GM19455 (cell line): ENCODE data around the gene GPR17.

ENCODE experiments used
- ATAC-seq: cut with Tn5 transposase; IDR thresholded peaks from one replicate; pipeline ENCODE4 v1.9.1; 2021; ENCODE audit not compliant: unreplicated experiment

GPR17 gene

DNA sequence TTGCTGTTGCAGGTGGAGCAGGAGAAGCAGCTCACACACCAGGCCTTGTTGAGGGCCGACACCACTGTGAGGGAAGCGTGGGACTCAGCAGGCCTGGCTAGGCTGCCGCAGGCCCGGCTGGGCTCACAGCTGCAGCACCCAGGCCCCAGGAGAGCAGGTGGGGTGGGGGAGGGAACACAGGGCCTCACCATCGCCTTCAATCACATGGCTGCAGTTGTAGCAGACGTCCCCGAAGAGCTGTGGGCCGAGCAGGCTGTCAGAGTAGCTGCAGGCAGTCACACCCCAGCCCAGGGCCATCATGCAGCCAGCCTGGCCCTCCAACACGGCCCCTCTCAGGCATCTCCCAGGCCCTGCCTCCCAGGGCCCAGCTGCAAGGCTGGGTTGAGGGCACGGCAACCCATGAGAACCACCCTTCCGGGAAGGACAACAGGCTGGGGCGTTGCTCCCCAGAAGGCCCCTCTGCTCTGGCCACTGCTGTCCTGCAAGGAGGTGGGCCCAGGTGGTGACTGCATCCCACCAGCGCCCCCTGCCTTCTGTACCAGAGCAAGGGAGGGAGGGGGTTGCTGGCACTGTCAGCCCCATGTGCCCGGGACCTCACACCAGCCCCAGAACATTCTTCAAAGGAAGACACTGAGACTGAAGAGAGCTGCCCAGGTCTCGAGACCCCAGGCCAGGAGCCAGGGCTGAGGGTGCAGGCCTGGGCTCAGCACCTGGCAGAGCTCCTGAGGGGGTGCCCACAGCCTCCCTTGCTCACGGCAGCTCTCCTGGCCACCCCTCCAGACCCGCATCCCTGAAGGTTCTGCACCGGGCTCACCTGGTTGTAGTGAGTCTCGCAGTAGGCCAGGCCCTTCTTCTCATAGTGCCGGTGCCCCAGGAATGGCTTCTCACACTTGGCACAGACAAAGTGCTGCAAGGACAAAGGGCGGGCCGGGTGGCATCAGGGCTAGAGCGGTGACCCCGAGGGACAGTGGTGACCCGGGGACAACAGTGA, 5.6 kb upstream of the GPR17 start:
- ATAC-seq: no peak

DNA sequence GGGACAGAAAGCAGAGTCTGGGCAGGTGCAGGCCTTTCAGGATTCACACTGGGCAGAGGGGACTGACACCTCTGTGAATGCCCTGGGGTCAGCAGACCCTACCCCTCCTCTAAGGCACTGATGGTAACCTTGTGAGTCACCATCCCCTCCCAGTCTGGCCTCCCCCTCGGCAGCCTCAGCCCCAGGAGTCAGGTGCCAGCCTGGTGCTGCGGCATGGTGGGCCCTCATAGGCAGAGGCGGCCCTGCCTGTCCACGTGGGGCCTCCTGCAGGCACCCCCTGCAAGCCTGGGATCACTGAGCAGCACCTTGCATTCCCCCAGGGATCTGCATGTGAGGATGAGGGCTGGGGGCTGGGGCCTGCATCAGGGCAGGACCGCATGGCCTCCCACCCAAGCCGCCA, 4.8 kb upstream of the GPR17 start:
- ATAC-seq: no peak

DNA sequence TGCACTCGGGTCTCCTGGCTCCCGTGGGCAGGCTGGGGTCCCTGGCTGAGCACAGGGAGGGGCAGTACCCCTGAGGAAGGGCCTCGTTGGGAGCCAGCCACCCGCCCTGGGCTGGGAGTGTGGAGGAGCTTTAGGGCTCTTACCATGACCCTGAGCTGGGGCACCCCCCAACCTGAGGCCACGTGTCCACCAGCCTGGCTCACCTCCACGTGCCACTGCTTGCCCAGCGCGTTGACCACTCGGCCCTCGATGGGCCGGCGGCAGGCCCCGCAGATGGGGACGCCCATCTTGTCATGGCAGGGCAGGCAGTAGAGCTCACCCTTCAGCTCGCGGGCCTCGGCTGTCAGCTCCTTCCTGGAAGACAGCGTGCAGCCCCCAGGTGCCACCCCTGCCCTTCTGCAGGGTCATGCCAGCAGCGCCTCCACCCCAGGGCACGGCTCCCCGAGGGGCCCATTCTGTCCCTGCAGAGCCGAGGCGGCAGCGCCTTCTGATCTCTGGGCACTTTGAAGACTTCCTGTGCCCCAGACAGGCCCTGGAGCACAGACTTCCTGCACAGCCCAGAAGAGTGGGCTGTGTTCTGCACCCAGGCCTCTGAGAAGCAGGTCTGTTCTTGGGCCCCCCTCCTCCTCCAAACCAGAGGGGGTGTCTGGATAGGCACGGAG, 4.0 kb upstream of the GPR17 start:
- no peak for ATAC-seq

GRCh38 chr2:127642706-127643438, 3.1 kb upstream of the GPR17 start:
- ATAC-seq: no peak

DNA sequence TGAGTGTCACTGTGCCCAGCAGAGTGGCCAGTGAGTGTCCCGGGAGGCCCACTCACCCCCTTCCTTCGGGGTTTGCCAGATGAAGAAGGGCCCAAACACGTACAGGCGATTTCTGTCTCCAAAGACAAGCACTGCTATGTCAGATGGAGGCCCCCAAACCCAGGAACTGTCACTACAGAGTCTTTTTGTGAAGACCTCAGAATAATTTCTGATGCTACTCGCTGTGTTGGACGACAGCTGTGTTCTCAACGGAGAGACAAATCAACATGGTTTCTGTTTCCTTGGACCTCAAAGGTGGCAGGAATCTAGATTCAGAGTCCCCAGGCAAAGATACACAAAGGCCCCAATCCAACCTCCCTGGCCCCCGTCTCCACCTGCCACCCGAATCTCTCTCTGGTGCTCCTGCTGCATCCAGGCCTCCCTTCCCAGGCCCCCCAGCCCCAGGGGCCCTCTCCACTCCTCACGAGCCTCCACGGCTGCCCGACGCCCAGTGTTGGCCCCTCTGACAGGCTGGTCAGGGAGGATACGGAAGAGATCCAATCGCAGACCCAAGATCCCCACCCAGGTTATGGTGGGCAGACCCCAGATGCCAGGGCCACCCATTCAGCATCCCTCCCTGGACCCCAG, 2.4 kb upstream of the GPR17 start:
- no peak for ATAC-seq

DNA sequence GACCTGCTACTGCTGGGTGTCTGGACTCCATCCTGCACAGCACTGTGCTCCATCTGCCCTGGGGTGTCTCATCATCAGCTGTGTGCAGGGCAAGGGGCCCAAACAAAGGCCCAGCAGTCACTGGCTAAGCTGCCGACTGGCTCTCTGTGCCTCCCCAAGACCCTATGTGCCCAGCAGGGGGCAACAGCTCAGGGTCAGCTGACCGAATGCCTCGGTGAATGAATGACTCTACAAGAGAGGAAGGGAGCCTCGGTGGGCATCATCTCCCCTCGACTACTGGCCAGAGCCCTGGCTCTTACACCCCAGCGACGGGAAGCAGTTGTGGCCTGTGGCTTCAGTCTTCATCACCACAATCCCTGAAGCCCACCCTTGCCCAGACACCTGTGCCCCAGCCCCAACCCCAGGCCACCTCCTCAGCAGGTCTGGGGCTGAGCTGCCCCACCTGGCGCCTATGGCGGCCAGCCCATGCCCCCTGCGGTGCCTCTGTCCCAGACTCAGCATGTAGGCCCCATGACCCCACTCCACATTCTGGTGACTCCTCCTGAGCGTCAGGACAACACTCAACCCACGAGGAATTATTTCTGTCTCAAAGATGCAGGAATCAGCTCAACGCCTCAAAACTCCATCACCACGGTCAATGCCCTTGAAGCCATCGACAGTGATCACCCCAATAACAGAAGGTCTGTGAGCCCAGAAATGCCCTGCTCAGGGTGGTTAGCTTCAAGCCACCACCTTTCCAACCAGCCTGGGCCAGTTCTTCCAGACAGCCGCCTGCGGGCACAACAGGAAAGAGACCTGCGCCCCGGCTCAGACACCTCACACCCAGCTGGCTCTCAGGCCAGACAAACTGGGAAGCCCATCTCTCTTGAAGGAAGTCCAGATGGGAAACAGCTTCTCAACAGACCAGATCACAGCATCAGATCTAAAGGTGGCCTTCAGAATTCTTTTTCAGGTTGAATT, 1.6 kb upstream of the GPR17 start:
- ATAC-seq: no peak

GRCh38 chr2:127645026-127645394, 943 bp upstream of the GPR17 start:
- no peak for ATAC-seq

DNA sequence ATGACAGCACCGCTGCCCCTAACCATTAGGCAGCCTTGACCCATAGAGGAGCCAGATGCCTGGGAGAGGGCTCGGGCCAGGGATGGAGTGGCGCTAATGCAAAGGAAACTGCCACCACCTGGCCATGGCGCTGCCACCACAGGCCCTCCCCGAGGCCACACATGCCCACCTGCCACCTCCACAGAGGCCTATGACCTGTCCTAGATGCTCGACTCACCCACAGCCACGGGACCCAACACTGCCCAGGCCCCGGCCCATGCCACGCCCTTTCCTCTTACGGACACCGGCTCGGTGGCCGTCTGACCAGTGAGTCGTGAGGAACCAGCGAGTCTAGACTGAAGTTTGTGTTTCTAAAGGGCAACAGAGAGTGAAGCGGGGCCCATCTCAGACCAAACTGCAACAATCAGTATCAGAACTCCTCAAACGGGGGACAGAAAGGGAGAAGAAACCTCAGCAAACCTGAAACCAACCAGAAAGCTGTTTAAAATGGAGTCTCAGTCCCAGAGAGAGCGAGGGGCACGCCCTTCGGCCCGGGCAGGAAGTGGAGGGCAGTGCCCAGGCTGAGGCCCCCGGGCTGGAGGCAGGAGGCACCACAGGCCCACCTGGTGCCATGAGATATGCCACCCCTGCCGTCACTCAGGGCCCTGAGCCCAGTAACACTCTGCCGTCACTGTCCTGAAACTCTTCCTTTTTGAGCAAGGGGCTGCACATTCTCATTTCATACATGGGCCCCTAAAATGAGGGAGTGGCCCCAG, 711 bp downstream of the GPR17 start:
- no peak for ATAC-seq

GRCh38 chr2:127647242-127648190, 1.6 kb downstream of the GPR17 start:
- ATAC-seq: no peak

DNA sequence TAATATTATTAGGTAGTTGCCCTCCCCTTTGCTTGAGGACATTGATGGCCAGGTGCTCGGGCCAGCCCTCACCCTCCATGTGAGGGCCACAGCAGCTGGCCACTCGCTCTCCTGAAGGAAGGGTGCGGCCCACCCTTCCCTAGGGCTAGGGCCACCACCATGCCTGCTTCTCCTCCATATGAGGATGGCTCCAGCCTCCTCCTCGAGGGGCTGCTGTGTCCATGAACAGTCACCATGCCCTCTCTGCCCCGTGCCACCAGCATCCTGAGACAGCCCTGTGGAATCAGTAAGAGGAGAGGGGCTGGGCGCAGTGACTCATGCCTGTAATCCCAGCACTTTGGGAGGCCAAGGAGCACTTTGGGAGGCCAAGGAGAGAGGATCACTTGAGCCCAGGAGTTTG, 2.4 kb downstream of the GPR17 start:
- no peak for ATAC-seq

DNA sequence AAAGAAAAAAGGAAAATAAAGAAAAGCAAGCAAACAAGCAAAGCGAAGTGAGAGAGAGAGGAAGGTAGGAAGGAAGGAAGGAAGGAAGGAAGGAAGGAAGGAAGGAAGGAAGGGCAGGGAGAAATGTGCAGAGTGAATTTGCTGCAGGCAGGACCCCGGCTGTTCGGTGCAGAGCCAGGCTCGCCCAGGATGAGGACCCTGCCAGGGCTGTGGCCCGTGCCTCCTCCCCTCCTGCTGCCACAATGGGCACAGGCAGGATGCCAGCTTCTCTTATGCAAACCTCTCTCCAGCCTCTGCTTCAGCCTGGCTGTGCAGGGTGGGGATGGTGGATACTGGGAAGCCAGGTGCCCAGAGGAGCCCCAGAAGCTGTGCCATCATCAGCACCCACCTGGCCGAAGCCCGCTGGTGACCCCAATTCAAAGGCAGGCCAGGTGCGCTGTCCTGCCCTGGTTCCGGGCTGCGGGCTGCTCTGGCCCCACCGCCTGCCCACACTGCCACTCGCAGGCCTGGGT, 3.2 kb downstream of the GPR17 start:
- no peak for ATAC-seq

GRCh38 chr2:127649684-127650040, 3.7 kb downstream of the GPR17 start:
- ATAC-seq: no peak

DNA sequence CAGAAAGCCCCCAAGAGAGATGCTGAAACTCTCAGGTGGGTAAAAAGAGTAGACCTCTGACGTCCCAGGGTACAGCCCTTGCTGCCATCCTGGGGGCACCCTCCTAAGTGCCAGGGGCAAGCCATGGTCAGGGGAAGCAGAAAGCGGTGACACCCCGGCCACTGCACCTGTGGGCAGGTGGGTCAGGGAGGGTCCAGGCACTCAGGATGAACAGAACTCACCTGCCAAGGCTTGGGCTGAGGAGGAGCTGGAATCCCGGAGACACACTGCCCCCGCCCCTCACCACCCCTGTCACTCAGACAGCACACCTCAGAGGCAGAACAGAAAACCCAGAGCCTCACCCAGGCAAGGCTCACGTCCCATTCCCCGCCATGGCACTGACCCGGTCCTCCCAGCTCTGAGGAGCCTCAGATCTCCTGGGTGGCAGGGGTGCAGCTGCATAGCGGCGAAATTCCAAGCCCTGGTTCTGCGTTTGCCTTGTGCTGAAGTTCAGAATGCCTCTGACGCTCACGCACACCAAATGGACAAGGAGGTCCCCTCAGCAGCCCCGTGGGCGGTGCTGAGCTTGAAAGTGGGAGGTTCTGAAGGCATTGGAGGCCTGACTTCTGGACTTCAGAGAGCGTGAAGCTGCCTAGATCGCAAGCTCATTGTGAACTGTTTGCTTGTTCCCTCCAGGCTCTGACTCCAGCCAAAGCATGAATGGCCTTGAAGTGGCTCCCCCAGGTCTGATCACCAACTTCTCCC, 4.3 kb downstream of the GPR17 start:
- ATAC-seq: no peak

DNA sequence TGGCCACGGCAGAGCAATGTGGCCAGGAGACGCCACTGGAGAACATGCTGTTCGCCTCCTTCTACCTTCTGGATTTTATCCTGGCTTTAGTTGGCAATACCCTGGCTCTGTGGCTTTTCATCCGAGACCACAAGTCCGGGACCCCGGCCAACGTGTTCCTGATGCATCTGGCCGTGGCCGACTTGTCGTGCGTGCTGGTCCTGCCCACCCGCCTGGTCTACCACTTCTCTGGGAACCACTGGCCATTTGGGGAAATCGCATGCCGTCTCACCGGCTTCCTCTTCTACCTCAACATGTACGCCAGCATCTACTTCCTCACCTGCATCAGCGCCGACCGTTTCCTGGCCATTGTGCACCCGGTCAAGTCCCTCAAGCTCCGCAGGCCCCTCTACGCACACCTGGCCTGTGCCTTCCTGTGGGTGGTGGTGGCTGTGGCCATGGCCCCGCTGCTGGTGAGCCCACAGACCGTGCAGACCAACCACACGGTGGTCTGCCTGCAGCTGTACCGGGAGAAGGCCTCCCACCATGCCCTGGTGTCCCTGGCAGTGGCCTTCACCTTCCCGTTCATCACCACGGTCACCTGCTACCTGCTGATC, 4.9 kb downstream of the GPR17 start:
- no peak for ATAC-seq

DNA sequence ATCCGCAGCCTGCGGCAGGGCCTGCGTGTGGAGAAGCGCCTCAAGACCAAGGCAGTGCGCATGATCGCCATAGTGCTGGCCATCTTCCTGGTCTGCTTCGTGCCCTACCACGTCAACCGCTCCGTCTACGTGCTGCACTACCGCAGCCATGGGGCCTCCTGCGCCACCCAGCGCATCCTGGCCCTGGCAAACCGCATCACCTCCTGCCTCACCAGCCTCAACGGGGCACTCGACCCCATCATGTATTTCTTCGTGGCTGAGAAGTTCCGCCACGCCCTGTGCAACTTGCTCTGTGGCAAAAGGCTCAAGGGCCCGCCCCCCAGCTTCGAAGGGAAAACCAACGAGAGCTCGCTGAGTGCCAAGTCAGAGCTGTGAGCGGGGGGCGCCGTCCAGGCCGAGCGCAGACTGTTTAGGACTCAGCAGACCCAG, 5.4 kb downstream of the GPR17 start:
- no peak for ATAC-seq

DNA sequence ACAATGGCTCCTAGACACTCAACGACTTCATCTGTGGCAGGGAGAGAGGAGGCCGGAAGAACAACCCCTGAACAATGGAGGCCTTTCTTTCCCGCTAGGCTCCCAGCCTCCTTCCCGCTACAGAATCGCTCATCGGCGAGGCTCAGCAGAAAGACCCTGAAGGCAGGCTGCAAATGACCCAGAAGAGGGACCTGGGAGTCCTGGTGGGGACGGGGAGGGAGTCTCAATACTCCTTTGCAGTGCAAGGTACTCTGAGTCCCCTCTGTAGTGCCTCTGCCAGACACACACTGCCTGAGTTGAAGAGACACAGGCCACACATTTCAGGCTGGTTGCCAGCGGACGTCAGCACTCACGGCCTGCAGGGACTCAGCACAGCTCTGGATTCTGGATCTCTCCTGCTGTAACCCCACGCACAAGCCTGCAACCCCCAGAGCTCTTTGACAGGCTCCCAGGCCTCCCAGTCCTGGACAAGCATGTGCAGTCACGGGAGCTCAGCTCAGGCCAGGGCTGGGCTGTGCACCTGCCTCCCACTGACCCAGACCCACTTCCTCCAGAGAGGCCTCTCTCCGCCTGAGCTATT, 6.1 kb downstream of the GPR17 start:
- no peak for ATAC-seq
